Dedifferentiated amniotic fluid mesenchymal stem cell (primary cell): ENCODE measurements around the gene CYB5RL.
"Not testable (repeated sequence)": the region's sequence is repeated elsewhere in the genome, so short reads cannot be mapped to it uniquely, and the experiment has no call there.

Source experiments
- DNase-seq: peaks from one replicate; pipeline ENCODE4 v3.0.0-alpha.2; 2016; ENCODE audit errors: extremely low spot score

CYB5RL gene

GRCh38 chr1:54225986-54226559, 26.2 kb upstream of the CYB5RL start:
- no peak for DNase-seq

- DNase-seq, result no peak
Observed at GRCh38 chr1:54225378-54225777, 25.5 kb upstream of the CYB5RL start.

GRCh38 chr1:54224233-54224632, 24.4 kb upstream of the CYB5RL start:
- no peak for DNase-seq

DNA sequence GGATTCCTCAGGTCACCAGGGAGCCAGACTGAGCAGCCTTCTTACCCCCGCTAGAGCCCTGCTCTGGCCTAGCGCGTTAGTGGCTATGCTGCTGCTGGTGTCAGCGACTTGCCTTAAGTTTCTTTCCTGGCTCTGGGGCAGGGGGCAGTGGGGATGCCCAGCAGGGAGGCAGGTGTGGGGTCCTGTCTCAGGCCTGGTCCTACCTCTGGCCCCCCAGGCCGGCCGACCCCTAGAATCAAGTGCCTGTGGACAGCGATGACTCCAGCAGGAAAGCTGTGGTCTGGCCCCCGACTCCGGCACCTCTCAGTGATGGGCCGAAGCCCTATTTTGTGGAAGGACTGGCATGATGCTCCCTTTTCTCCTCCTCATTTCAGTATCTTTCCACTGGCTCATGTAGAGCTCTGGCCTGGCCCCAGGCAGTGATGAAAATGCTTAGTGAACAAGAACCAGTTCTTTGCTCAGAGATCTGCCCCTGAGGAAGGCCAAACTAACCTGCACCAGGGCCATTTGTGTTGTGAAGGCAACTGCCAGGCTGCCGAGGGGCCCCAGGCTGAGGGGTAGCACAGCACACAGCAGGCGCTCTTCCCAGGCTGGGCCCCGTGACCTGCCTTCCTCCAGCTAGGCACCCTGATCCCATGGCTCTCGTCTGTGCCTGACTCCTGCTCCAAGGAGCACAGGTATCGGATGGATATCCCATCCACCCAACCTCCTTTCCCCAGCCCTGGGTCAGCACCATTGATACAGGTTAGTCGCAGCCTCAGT, 23.8 kb upstream of the CYB5RL start:
- DNase-seq, result no peak

- DNase-seq, result no peak
Observed at GRCh38 chr1:54222711-54223110, 22.9 kb upstream of the CYB5RL start.

DNA sequence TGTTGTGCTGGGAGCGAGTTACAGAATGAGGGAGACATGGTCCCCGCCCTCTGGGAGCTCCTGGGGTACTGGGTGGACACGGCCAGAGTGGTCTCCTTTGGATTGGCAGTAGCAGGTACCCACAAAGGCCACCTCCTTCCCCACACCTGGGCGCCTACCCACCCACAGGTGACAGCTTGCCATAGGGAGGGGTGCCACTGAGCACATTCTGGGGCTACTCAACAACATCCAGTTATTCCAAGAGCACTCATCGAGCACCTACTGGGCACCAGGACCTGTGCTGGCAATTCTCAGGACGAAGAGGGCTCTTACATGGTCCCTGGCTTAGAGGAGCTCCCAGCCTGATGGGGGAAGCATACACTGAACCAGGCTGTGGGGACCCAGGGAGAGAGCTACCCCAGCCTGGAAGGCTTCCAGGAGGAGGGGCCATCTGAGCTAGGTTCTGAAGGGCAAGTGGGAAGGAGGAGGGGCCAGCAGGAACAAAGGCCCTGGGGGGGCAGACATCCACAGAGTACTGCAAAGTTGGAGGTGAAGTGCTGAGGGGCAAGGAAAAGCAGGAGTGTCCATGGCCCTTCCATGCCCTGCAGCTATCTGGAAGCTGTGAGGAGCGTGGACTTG, 22.1 kb upstream of the CYB5RL start:
- no peak for DNase-seq

GRCh38 chr1:54221113-54221834, 21.4 kb upstream of the CYB5RL start:
- DNase-seq, result no peak

DNA sequence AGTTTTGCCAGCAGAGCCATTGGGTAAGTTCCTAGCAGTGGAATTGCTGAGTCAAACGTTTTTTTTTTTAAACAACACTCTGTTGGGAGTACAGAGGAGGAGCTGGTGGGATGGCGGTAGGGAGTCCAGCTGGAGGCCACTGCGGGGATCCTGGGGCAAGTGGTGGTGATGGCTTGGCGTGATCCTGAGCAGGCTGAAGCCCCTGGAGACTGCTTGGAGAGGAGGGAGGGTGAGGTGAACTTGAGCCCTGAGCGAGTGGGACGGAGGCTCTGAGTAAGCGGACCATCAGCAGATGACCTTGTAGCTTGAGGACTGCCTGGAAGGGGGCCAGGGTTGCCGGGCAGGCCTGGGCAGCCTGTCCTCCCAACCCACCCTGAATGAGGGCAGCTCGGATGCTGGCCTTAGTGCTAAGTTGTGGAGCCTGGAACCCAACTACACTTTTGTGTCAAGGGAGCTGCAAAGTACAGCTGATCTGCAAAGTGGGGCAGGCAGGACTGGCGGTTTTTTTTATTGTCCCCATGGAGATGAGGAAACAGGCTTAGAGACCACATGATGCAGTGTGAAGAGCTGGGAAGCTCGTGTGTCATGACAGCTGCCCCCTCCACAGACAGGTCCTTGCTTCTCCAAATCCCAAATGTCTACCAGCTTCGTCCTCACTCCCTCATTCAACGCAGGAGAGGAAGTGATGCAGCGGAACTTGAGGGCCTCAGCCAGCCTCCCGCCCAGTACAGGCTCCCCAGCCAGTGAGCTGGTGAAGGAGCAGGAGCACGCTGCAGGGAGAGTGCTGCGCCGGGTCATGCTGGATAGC, 20.4 kb upstream of the CYB5RL start:
- DNase-seq, result no peak

- no peak for DNase-seq
Observed at GRCh38 chr1:54219688-54220003, 19.8 kb upstream of the CYB5RL start.

DNA sequence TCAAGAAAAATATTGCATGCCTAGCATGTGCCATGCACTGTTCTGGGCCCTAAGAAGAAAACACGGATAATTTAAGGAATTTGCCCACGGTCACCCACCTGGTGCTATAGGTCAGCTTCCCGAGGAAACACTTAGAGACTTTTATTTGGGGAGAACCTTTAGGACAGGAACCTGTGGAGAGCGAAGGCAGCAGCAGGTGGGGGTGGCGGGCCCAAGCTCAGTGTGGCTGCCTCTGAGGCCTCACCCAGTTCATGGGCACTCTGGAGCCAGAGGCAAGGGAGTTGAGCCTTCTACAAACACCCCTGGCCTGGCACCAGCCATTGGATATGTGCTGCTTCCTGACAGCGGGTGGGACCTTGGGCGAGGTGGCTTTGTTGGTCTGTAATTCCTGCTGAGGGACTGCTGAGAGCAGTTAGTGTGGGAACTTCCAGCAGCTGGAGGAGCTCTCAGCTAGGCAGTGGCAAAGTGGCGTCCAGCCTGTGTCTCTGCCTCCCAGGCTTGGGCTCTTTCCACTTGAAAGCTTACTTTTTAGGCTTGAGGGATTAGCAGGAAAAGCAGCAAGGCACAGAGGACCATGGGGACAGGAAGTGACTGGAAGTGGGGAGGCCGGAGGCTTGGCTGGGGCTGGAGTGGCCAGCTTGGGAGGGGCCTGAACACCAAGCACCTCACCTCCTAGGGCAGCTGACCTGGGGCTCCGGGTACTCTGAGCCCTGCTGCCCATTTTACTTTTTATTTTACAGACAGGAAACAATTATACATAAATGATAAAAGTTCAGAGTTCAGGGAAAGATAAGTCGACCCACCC, 19.3 kb upstream of the CYB5RL start:
- DNase-seq, result no peak

DNA sequence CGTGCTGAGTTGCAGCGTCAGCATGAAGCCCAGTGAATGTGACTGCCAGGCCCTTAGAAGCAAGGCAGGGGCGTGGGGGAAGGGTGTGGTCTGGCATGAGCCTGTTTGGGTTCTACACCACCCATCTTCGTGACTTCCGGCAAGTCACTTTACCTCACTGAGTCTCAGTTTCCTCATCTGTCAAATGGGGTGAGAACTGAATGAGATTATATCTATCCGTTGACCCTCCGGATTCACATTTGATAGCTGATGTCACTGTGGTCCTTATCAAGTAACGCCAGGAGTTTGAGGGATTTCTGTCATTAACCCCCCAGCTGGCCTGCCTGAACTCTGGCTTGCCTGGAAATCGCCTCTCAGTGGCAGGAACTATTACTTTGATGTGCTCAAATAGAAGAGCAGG, 15.7 kb upstream of the CYB5RL start:
- DNase-seq, result no peak

GRCh38 chr1:54212872-54213271, 13.0 kb upstream of the CYB5RL start:
- DNase-seq, result no peak

- not testable (repeated sequence) for DNase-seq
Observed at GRCh38 chr1:54207896-54208295, 8.1 kb upstream of the CYB5RL start.

- no peak for DNase-seq
Observed at GRCh38 chr1:54207287-54207686, 7.5 kb upstream of the CYB5RL start.

DNA sequence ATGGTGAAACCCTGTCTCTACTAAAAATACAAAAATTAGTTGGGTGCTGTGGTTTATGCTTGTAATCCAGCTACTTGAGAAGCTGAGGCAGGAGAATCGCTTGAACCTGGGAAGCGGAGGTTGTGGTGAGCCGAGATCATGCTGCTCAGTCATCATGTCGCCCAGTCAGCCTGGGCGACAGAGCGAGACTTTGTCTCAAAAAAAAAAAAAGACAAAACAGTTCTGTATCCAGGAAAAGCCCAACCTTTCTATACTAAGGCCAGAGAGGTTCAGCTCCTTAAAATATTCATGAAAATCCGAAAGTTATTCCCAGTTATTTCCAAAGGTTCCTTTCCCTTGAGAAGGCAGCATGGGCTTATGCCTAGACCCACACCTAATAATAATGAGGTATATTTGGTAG, 4.4 kb upstream of the CYB5RL start:
- no peak for DNase-seq

DNA sequence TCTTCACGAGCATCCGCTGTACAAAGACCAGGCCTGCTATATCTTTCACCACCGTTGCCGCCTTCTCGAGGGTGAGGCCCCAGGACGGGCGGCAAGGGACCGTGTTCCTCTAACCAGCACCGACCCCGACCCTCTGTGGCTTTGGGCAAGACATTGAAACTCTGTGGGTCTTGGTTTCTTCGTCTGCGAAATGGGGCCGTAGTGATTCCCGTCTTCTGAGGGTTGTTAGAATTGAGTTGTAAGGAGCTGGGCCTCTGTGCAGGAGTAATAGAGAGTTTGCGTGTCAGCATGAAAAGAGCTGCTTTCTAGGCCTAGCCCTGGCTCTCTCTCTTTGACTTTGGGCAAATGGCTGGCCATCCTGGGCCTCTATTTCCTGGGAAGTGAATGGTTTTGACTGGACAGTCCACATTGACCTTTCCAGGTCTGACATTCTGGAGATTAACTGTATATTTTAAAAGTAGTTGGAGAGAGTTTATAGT, 728 bp upstream of the CYB5RL start:
- no peak for DNase-seq

DNA sequence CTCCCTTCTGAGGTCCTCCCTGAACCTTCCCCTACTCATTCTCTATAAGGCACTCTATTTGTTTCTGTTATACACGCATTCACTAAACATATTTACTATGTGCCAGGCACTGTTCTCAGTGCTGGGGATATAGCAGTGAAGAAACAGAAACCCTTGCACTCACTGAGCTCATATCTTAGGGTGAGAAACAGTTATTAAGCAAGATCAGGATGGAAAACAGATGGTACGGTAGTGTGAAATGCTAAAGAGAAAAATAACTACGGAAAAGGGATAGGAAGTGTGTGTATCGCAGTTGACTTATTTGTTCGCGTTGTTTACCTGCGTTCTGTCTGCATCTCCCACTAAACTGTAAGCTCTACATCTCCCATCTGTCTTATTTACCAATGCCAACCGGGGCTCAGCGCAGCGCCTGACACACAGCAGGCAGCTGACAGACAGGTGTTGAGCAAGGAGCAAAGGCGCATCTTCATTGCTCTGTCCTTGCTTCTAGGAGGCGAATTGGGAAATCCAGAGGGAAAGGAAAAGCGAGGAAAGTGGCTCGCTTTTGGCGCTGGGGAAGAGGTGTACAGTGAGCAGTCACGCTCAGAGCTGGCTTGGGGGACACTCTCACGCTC, 572 bp downstream of the CYB5RL start:
- DNase-seq, result no peak

DNA sequence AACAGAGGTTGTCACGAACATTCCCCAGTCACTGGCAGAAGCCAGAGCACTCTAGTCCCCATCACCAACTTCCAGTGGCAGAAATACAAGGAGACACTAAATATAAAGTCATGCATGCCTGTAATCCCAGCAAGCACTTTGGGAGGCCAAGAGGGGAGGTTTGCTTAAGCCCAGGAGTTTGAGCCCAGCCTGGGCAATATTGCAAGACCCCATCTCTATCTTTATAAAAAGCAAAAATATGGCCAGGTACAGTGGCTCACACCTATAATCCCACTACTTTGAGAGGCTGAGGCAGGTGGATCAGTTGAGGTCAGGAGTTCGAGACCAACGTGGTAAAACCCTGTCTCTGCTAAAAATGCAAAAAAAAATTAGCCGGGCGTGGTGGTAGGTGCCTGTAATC, 6.4 kb downstream of the CYB5RL start:
- DNase-seq, result no peak

DNA sequence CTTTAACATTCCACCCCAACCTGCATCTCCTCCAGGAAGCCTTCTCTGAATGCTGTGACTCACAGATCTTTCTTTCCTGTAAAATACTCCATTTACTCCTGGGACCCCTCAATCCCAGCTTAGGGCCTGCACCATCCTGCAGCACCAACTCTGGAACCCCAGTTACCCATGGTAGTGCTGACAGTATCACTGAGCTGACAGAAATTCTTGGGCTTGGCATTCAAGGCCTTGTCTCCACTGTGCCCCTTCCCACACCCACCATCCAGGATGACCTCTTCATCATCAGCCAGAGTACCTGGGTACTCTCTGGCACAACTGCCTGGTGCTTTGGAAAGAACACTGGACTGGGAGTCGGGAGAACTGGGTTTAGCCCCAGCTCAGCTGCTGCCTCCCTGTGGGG, 8.3 kb downstream of the CYB5RL start:
- DNase-seq, result no peak

DNA sequence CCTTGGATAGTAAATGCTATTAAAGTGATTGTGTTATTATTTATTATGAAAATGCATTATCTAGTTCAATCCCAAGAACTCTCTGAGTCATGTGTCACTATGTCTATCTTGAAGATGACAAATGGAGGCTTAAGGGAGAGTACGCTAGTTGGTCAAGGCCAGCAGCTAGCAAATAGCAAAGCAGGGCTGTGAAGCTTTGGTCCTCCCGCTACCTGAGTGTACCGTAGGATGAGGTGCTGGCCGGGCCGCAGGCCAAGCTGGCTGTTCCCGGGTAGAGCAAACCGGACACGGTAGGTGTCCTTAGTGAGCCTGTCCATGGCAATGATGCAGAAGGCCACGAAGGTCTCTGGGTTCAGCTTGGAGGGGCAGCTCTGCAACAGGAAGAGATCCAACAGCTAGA, 9.3 kb downstream of the CYB5RL start:
- DNase-seq, result no peak

- no peak for DNase-seq
Observed at GRCh38 chr1:54188291-54188690, 11.5 kb downstream of the CYB5RL start.
